ENCODE measurements around the gene NRCAM.

DNA sequence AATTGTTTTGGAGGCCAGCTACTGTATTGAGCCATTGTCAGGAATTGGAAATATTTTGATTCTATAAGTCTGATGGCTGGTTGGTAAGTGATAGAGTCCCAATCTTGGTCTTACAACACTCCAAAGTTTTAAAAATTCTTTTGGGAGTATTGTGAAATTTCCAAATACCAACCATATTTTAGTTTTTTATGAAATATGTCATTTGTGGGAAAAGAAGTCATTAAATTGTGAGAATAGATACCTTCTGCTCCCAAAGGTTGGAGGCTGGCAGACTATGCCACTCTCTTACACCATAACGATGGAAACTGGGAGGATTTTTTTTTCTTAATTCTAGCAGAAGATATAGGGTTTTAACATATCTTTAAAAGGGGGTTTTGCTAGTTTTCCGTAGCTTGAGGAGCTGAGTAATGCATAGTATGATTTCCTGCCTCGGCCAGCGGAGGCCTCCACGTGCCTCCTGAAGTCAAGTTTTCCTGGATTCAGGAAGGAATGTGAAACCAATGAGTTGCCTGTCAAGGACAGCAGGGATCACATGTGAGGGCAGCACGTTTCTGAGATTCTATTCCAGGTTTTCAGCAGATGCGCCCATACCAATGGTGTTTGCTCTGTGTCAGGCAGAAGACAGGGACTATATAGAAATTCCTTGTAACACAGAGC, 233.9 kb downstream of the NRCAM start:
- no peak for TF ChIP-seq POLR2A (IDR thresholded peaks at IDR 0.05; ENCODE audit: low read depth, low read length)
- TF ChIP-seq TAF1 (IDR thresholded peaks at IDR 0.05; ENCODE audit: low read depth, low read length) = no peak
- no peak for TF ChIP-seq POLR2AphosphoS5 (IDR thresholded peaks at IDR 0.05; ENCODE audit: low read depth, low read length)
- no peak for TF ChIP-seq POU2F2 (IDR thresholded peaks at IDR 0.05; ENCODE audit: low read depth, low read length)
- no peak for TF ChIP-seq PAX5 (IDR thresholded peaks at IDR 0.05; ENCODE audit: insufficient read depth, low read length, severe bottlenecking)
- TF ChIP-seq SPI1 (IDR thresholded peaks at IDR 0.05; ENCODE audit: low read depth, low read length) = no peak

All from GM12891 (cell line).